ENCODE data around the gene SMIM34.
"Not testable (repeated sequence)": the region's sequence is repeated elsewhere in the genome, so short reads cannot be mapped to it uniquely, and the experiment has no call there.

The SMIM34 gene, protein sequence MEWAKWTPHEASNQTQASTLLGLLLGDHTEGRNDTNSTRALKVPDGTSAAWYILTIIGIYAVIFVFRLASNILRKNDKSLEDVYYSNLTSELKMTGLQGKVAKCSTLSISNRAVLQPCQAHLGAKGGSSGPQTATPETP

DNA sequence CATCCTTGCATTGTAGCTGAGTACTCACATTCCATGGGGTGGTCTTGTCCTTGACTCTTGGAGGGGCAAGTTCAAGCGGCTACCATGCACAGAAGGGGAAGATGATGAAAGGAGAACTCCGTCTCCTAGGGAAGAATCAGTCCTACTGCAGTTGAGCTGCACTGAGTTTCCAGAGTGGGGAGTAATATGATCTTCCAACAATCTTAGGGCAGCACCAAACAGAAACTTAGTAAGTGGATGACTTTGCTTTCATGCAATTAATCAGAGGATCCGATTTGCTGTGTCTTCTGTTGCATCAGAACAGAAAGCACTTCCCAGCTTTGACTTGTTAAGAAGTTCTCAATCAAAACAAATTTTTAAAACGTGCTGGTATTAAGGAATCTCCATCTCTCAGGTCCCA is at the start of gene SMIM34:
Gene SMIM34 (minus strand): TSS at position 147 of the 400 bp plus-strand sequence. CDS start 112 bp downstream, at position 35.
- not testable (repeated sequence) for DNase-seq

DNA sequence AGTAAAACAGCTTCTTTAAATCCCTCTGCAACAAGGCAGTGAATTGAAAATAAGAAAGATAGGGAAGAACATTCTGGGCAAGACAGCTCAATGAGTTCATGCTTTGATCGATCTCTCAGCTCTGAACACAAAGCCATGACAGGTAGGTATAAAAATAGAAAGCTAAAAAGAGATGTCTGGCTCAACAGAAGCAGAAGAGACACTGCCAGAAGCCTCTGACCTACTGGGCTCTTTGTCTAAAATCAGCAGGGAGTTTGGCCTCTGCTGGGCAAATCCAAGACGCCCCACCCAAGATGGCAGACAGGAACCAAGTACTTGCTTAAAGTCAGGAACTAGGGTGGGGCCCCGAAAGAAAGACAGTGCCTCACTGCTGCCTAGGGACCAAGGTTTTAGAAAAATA is 43.6 kb upstream of the SMIM34 start:
- DNase-seq = not testable (repeated sequence)

DNA sequence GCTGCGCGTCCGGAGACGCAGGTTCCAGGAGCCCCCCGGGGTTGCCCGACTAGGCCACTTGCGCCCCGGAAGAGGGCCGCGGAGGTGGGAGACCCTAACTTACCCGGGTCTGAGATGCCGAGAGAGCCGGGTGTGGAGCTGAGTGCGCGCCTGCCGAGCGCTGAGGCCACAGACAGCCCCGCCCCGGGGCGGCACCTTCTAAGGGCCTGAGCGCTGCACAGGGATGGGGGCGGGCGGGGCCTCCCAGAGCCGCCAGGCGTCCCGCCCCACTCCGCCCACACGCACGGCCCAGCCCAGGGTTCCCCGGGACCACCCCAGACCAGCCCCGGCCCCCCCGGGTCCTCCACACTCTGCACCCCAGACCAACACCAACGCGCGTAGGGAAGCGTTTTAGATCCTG is 35.7 kb upstream of the SMIM34 start:
- not testable (repeated sequence) for DNase-seq

DNA sequence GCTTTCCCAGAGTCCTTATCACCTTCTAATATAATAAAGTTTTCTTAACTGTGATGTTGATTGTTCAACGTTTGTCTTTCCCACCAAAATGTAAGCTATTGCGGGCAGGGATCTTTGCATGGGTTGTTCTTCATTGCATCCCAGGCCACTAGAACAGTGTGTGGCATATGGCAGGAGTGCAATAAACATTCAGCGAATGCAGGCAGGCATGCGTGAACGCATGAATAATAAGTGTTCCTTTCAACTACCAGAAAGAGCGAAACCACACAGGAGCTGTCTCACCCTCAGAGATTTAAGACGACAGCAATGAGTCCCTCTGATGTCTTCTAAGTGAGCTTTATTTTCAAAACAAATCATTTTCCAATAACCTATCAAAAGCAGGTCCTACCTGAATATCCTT is 34.5 kb upstream of the SMIM34 start:
- not testable (repeated sequence) for DNase-seq

DNA sequence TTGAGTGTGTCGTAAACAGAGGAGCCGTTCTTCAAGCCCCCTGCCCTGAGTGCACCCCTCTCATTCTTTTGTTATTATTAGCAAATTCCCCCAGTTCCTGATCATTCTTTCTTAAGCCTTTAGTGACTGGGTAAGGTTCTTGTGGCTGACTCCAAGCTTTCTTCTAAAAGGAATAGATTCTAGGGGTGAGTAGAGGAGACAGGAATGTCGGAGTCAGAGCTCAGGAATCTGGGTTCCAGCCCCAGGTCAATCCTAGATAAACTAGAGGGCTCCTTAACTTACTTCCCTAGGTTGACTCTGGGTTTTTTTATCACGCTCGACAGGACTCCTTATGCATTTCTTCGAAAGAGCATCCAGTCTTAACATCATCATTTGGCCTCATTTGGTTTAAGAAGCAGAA is 32.4 kb upstream of the SMIM34 start:
- DNase-seq = not testable (repeated sequence)

DNA sequence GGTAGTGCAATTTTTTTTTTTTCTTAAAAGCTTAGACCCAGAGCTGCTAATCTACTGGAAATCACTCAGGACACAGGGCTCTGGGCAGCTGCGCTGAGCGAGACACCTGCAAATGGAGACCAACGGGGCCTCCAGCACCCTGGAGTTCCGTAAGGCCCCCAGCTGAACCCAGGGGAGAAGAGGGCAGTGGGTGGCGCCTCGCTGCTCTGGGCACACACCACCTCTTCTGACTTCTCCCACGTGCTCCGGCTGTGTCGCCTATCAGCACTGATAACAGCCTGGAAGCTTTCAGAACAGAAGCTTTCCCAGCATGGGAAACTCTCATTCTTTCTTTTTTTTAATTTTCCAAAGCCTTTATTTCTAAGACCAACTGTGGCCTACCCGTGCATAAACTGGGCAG is 31.9 kb upstream of the SMIM34 start:
- DNase-seq = not testable (repeated sequence)

DNA sequence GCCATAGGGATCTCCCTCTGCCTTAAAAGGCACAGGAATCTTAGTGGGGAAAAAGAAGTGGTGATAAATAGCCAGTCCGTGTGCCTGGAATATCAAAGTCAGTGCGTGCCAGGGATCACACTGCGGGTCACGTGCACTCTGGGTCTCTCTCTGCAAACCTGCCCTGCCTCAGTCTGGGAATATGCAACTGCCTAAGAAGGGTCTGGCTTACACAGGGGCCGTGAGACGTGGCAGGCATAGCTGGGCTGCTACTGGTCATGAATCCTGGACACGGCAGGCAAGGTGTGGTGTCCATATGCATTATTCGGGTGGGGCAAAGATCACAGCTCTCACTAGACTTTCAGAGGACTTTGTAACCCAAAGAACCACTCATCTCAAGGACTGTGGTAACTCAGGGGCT is 23.3 kb upstream of the SMIM34 start:
- DNase-seq = not testable (repeated sequence)

DNA sequence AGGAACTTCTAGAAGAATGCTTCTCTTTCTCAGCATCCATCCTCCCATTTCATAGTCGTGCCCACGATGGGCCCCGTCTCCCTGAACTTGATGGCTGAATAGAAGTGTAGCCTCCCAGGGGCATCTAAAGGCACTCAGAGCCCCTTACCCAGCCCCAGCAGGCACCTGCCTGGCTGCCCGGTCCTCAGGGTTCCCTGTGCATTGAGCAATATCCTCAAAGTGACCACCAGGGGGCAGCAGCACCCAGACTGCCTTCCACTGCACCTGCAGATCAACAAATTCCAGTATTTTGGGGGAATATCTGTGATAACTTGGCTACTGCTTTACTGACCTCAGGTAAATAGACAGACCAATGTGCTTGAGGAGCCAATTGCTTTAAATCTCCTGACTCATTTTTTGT is 19.7 kb upstream of the SMIM34 start:
- not testable (repeated sequence) for DNase-seq

DNA sequence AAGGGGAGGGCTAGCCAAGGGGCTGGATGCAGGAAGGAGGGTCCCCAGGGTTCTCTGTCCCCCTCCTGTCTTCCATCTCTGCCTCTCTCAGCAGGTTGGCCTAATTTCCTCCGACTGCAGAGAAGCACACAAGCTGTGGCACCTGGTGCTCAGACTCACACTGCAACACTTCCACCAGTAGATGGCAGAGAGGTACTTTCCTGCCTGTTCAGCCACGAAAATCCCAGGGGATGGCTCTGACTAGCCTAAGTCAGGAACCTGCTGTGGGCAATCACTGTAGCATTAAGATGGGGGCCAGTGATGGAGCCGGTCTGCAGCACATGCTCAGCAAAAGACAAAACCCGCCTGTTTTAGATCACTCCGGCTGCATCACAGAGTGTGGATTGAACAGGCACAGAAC is 6.0 kb upstream of the SMIM34 start:
- not testable (repeated sequence) for DNase-seq

DNA sequence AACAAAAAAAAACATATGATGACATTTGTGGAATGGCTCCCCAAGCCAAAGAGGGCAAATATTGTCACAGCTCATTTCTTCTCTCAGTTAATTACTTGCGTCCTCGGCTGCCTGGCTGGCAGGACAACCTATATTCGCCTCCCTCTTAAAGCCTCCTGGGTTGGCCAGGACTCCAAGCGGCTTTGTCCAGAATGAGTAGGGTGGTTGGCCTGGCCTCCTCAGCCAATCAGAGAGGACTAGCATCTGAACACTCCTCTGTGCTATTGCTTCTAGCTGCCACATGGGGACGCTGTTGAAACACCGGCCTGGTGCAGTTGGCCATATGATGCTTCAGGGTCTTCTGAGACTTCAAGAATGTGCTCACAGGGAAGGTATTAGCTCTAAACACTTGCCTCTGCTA is 4.7 kb upstream of the SMIM34 start:
- DNase-seq = not testable (repeated sequence)

DNA sequence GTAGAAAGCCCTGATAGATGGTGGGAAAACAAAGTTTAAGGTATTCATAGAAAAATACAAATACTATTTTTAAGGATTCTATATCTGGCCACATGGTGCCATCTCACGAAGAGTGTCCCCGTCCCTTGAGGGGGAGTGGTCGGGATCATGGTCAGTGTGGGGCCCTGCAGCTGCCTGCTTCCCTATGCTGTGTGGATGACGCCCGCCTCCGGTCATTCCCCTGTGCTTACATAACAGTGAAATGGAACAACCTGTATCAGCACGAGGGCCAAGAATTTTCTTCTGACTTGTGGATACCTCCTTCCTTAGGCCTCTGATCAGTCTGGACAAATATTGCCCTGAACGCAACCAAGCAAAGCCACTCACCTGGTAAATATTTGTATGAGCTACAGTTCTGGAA is 3.6 kb upstream of the SMIM34 start:
- not testable (repeated sequence) for DNase-seq

DNA sequence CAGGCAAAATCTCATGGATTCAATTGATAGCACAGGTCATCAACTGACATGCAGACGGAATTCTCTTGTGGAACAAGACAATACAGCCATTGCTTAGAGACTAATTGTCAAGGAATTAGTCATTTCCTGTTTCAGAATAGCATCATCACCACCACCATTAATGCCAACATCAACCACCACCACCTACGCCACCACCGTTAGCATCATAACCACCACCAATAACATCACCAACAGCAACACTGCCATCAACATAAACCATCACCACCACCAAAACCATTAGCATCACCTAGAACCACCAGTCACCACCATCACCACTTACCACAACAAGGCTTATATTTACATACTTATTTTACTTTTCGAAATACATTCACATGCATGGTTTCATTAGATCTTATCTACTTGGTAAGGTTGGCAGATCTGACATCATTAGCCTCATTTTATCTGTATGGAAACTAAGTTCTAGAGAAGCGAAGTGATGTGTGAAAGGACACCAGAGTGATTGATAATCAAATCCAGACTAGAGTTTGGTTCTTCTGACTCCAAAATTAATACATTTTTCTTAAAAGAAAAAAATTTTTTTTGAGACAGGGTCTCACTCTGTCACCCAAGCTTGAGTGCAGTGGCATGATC is 6.2 kb downstream of the SMIM34 start:
- not testable (repeated sequence) for DNase-seq

DNA sequence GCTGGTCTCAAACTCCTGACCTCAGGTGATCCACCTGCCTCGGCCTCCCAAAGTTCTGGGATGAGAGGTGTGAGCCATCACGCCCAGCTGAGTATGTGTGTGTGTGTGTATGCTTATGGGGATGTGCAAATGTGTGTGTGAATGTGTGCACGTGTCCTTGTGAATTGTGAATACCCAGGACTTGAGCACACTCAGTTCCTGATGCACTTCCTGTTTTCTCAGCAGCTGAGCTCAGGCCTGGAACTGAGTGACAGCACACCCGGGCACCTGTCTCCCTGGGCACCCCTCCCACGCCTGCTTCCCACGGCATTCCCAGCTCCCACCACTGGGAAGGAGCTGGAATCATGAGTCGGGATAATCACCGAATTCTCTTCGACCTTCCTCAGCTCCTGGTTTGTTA is 16.5 kb downstream of the SMIM34 start:
- not testable (repeated sequence) for DNase-seq

DNA sequence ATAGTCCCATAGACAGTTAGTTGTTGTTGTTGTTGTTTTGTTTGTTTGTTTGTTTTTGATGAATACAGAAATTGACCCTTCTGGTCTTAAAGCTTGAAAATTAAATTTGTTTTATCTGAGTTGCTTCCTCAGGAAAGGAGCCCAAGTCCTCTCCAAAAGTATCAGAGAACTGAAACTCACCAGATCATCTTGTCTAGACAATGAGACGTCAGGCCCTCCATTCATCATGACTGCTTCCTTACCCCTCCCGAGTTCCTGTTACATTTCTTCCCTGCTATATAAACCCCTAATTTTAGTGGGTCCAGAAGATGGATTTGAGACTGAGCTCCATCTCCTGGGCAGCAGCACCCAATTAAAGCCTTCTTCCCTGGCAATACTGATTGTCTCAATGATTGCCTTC is 17.1 kb downstream of the SMIM34 start:
- DNase-seq = not testable (repeated sequence)

DNA sequence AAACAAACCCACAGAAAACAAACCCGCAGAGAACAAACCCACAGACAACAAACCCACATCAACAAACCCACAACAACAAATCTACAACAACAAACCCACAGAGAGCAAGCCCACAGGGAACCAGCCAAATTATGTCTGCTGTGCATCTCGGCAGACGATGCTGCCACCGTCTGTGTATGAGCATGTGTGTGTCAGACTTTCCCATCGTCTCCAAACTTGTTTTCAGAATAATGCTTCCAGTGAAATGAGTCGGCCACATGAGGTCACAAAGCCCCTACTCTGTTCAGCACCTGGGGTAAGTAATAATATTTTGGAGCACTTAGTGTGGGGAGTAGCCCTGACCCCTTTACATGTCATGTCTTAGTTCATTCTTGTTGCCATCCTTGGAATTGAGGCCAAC is 17.6 kb downstream of the SMIM34 start:
- DNase-seq = not testable (repeated sequence)

DNA sequence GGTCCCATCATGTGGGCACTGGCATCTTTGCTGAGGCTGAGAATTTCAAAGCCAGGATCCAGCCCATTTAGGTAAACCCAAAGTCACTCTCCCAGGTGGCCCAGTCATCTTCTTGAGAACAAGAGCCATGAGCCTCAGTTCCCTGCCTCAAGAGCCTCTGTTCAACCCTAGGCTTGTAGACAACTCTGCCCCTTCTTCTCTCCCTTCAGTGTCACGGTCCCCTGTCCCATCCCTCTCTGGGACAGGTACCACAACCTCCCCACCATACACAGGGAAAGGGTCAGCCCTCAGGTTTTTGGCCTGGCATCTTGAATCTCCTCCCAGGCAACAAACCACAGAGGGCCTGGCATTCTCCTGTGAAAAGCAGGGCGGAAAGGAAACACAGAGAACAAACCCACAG is 18.1 kb downstream of the SMIM34 start:
- not testable (repeated sequence) for DNase-seq

DNA sequence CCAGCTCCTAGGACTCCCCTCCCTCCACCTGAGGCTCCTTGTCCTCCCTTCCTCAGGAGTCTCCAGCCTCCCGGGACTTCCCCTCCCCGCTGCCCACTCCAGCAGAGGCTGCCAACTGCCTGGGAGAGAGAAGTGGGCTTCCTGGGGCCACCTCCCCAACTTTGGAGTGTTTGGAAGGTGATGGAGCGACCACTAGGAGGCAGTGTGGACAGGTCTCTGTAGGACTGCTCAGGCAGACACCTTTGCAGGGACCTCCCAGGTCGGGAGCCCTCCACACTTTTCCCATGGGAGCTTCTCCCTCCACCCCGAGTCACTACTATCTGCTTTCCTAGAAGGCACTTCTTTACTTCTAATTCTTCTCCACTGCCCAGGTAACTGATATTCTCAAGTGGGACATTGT is 19.0 kb downstream of the SMIM34 start:
- not testable (repeated sequence) for DNase-seq

DNA sequence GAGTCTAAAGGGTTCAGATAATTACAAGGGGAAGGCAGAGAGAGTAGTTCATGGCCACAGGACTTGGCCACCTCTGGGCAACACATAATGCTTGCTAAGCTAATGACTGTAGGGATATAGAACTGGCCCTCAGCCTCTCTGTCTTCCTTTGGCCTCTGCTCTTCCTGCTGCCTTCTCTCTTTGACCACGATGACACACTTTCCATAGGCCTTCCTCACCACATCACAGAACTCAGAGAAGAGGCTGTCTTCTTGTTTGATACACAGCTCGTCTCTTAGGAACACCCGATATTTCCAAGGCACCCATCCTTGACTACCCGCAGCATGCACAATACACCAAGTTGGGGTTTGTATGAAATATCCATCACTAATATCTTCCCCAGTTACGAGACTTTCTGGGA is 23.2 kb downstream of the SMIM34 start:
- DNase-seq = not testable (repeated sequence)

DNA sequence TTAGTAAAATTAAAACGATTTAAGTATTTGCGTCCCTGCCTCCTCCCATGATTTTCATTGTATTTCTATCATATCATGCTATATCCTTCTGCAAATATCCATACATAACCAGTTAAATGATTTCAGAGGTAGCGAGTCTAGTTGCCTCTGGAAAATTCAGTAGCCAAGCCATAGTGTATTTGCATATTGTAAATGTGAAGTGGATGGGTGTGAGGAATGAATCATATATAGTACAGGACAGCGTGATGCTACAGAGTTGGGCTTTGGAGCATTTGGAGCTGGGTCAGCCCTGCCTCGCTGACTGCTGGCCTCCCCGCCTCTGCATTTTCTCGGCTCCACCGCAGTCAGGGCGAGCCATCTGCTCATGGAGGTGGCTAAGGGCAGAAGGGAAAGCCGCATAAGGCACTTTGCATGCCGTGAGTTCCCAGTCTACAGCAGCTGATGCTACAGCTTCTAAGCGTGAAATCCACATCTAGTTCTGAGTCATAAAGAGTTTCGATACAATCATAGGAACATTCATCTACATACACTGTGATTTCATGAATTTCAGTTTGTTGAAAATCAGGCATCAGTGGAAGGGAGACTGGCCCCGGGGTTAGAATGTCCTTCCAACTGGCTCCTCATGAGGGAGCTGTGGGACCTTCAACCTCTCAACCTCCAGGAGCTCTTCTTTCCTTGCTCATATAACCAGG is 39.9 kb downstream of the SMIM34 start:
- DNase-seq = not testable (repeated sequence)

DNA sequence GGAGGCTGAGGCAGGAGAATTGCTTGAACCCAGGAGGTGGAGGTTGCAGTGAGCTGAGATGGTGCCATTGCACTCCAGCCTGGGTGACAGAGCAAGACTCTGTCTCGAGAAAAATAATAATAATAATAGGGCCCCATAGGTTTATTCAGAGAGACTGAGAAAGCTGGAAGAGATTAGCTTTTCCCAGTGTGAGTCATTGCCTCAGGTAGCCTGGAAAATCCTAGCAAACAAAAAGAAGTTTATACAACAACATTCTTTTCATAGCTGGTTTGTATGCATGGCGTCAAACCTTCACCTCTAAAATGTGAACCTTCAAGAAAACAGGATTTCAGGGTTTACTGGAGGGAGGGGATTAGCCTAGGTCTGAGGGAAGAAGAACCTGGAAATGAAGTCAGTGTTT is 40.6 kb downstream of the SMIM34 start:
- not testable (repeated sequence) for DNase-seq

DNA sequence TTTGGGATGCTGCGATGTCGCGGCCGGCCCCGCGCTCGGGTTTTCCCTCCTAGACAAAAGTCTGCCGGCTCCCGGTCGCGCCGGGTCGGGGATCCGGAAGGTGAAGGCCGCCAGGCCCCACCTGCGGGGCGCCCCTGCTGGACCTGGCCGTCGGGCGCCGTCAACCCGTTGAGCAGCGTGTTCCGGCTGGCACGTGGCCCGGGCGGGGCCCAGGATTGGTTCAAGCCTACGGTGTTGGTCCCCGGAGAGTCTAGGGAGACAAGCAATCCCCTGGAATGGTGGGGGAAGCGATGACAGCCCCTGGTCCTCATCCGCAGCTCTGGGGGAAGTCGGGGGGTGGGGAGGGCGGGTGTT is 48.2 kb downstream of the SMIM34 start:
- DNase-seq = not testable (repeated sequence)

DNA sequence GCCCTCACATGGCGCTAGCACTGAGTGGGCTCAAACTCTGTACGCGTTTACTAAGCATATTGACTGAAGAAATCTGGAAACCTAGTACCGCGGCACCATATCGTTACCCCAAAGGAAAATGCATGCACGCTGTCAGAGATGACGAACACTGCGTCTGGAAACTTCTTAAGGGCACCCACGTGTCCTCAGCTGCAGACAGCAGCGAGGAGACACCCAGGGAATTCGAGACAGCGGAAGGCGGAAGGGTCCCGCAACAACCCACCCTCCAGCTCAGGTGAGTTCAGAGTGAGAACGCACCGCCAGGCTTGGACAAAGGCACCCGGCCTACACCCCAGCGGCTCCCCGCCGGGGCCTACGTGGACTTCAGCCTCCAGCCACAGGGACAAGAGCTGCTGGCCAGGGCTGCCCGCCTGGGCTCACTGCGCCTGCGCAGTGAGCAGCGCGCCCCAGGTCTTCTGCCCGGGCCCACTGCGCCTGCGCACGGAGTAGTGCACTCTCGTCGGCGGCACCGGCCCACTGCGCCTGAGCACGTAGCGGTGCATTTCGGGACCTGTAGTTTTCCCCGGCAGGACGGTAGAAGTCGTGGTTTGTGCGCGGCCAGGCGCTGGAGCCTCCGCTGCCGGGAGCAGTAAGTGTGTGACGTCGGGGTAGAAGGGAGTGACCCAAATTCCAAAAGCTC is 48.7 kb downstream of the SMIM34 start, which contains the start of gene SMIM11:
Gene SMIM11 (plus strand): TSS at position 568 of the 679 bp plus-strand sequence. CDS start 3,998 bp downstream, outside the sequence.
- DNase-seq = not testable (repeated sequence)

DNA sequence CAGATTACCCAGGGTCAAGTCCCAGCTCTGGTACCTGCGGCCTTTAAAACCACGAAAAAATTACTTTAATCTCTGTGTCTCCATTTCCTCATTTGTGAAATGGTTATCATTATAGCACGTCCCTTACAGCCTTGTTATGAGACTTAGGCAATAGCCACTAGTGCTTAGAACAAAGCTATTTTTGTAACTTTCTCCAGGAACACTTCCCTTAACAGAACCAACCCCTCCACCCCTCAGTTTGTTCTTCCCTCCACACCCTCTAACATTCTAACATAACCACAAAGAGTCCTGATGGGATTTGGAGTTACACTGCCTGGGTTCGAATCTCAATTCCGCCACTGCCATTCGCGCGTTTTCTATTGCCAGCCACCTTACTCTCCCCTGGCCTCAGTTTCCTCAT is 49.3 kb downstream of the SMIM34 start:
- not testable (repeated sequence) for DNase-seq

DNA sequence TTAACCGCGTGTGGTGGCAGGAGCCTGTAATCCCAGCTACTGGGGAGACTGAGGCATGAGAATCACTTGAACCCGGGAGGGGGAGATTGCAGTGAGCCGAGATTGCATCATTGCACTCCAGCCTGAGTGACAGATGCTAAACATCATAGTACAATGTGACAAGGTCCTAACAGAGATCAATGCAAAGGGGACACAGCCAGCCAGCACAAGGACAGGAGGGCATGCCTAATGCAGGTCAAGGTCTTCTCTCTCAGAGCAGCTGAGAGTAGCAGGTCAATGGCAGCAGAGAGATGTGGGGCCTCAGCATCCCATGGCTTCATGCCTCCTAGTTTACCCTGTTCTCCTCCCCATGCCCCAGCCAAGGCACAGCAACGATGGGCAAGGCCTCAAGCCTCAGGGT is 51.4 kb downstream of the SMIM34 start:
- DNase-seq = no peak

Data from activated CD8-positive, alpha-beta memory T cell treated with anti-CD3 and anti-CD28 coated beads, Interleukin-2, amount 50 U/mL, for 48 hours (primary cell).